Stomach (tissue), 9 donors: ENCODE data around the gene NRN1L. TPM values are rescaled to one million over a fixed set of nuclear protein-coding genes. Genes with fewer than 3 reads are reported as not detected.
A peak's percentile ranks its signal among the peaks of the same experiment; 100 is the strongest.

ENCODE experiments used
- DNase-seq, 2 donors: peaks; one replicate each; pipeline versions ENCODE4 v3.0.0 to v3.0.0-alpha.2; 2013 to 2019
- H3K27ac ChIP-seq, 5 donors: fragments of 200-600 bp in 4 of 5; sonication (generic) in 4 of 5; one replicate each; pipeline ENCODE4 v1.5.1; 2013 to 2019; ENCODE audit warnings: mild to moderate bottlenecking in 1 of 5, moderate library complexity in 1 of 5
- H3K27me3 ChIP-seq, 3 donors: fragments of 200-600 bp; sonication (generic); one replicate each; pipeline ENCODE4 v1.5.1; 2017 to 2019; ENCODE audit warnings: mixed run types in 1 of 3
- H3K36me3 ChIP-seq, 4 donors: fragments of 200-600 bp; sonication (generic); 1 replicate in 3 of 4; 2 replicates in 1 of 4; pipeline ENCODE4 v1.5.1; 2016 to 2019
- H3K4me1 ChIP-seq, 4 donors: fragments of 200-600 bp; sonication (generic); one replicate each; pipeline ENCODE4 v1.5.1; 2016 to 2019
- H3K4me3 ChIP-seq, 4 donors: fragments of 200-600 bp; sonication (generic) in 3 of 4; one replicate each; pipeline ENCODE4 v1.5.1; 2016 to 2019; ENCODE audit warnings: mild to moderate bottlenecking in 1 of 4
- H3K9me3 ChIP-seq, 4 donors: fragments of 200-600 bp; sonication (generic); one replicate each; pipeline ENCODE4 v1.5.1; 2016 to 2019
- EP300 ChIP-seq: sonication (generic); formaldehyde crosslinking; IDR thresholded peaks from one replicate; pipeline ENCODE4 v1.6.1; 2017; ENCODE audit warnings: antibody characterized with exemption
- POLR2A ChIP-seq, 4 donors: fragments of 450-650 bp; IDR thresholded peaks; one replicate each; pipeline ENCODE4 v1.6.1; 2016; ENCODE audit warnings: antibody characterized with exemption in 4 of 4, control low read depth in 2 of 4, mild to moderate bottlenecking in 1 of 4, moderate library complexity in 1 of 4
- POLR2AphosphoS5 ChIP-seq, 3 donors: sonication (generic); formaldehyde crosslinking; IDR thresholded peaks; one replicate each; pipeline ENCODE4 v1.6.1; 2016; ENCODE audit warnings: antibody characterized with exemption in 3 of 3
- WGBS, 5 donors: extraction: QIAGEN DNeasy Blood & Tissue Kit in 3 of 5; methylation state at CpG; one replicate each; pipeline versions ENCODE4 v1.1.5 to v1.1.7; 2013 to 2018; 5-methylcytosine and 5-hydroxymethylcytosine counted together
- intact Hi-C: fragments of 100-400 bp; cut with DNase I; formaldehyde crosslinking; loops from one replicate; pipeline ENCODE4 v1.15.1; 2023; ENCODE audit warnings: low total_unique reads
- polyA plus RNA-seq, 3 donors: library from polyadenylated mRNA; stranded (reverse); fragments of 200-250 nt; gene quantifications; one replicate each; pipeline ENCODE4 v1.2.3, GENCODE V29; 2013
- total RNA-seq, 5 donors: library from RNA; depleted of rRNA; stranded (reverse); fragments of >200 nt; gene quantifications; one replicate each; pipeline versions ENCODE4 v1.1.0 to v1.2.3, GENCODE V29; 2014 to 2016
- TF ChIP-seq, protein P1 (sequence below), 7 experiments: fragments of 450-650 bp in 4 of 7; fragments of 200-600 bp in 3 of 7; sonication (generic) in 3 of 7; IDR thresholded peaks; one replicate each; pipeline ENCODE4 v1.5.1; 2016 to 2019; ENCODE audit warnings: antibody characterized with exemption in 7 of 7, control low read depth in 2 of 7, mild to moderate bottlenecking in 1 of 7
- donor health status: healthy with polysubstance abuse.
- donor health status: Bipolar disorder and iron deficiency.
- donor health status: healthy.

The NRN1L gene
- total and polyA plus RNA-seq, 8 donors, result 2.0 to 2.7 TPM; not detected in 6

DNA sequence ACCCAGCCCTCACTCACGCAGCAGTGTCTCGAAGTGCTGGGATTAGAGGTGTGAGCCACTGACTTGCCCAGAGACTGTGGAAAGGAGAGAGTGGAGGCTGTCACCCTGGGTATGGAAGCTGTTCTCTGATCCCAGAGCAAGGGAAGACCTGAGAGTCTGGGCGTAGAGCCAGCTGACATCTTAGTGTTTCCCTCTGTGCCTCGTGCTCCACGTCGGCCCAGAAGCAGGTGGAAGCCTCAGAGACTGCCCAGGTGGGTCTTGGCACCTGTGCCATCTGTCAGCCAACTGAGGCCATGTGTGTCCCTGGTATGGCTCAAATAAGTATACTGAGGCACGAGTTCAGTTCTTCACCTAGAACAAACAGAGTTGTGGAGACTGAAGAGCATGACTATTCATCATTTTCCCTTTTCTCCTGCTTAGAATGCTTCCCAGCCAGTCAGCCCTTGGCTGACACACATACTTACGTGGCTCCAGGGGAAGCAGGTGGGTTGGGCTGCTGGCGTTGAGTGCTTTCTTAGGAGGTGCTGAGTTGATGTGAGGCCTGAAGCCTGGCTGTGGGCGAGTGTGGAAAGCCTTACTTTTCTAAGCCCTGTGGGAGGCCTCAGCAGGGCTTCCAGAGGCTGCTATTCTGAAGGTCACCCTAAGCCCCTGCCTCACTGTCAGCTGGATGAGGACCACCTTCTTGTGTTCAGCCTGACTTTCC lies 38.9 kb downstream of the NRN1L start:
- H3K4me3 ChIP-seq, result no peak overlapping the region
- peaks cover 25 to 68% (median 50%) of the 10 kb centered on the region in 4 donors for H3K36me3 ChIP-seq
- TF ChIP-seq EP300, result no peak
- H3K9me3 ChIP-seq, result no peaks in the 10 kb centered on the region
- WGBS, 5 donors, result 59 to 83% (median 73%) methylated on average over 9 to 10 of the region's 10 CpGs
- no peaks in the 10 kb centered on the region for H3K27me3 ChIP-seq
- H3K4me1 ChIP-seq, result peaks cover 12 to 45% (median 18%) of the 10 kb centered on the region in 4 donors
- no peak for DNase-seq
- intact Hi-C loops, result no loop called here
- H3K27ac ChIP-seq, result no peak overlapping the region

- H3K36me3 ChIP-seq, result peaks cover 20 to 69% (median 52%) of the 10 kb centered on the region in 4 donors
- no peak overlapping the region for H3K27ac ChIP-seq
- no peak for DNase-seq
- H3K9me3 ChIP-seq, result no peaks in the 10 kb centered on the region
- no peak overlapping the region for H3K4me3 ChIP-seq
- H3K4me1 ChIP-seq, result peaks cover 12 to 46% (median 18%) of the 10 kb centered on the region in 4 donors
- intact Hi-C loops, result no loop called here
- WGBS, 5 donors, result 80 to 95% (median 94%) methylated on average over 10 of the region's 10 CpGs
- no peaks in the 10 kb centered on the region for H3K27me3 ChIP-seq
- TF ChIP-seq EP300 (no peak), POLR2A (IDR thresholded peaks at IDR 0.05) (no peak), POLR2AphosphoS5 (IDR thresholded peaks at IDR 0.05) (no peak)
- TF ChIP-seq, protein P1, sequence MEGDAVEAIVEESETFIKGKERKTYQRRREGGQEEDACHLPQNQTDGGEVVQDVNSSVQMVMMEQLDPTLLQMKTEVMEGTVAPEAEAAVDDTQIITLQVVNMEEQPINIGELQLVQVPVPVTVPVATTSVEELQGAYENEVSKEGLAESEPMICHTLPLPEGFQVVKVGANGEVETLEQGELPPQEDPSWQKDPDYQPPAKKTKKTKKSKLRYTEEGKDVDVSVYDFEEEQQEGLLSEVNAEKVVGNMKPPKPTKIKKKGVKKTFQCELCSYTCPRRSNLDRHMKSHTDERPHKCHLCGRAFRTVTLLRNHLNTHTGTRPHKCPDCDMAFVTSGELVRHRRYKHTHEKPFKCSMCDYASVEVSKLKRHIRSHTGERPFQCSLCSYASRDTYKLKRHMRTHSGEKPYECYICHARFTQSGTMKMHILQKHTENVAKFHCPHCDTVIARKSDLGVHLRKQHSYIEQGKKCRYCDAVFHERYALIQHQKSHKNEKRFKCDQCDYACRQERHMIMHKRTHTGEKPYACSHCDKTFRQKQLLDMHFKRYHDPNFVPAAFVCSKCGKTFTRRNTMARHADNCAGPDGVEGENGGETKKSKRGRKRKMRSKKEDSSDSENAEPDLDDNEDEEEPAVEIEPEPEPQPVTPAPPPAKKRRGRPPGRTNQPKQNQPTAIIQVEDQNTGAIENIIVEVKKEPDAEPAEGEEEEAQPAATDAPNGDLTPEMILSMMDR (IDR thresholded peaks at IDR 0.05), result no peak
These were observed 39.6 kb downstream of the NRN1L start for GRCh38 chr16:67924140-67924906.

- peaks cover 12 to 46% (median 18%) of the 10 kb centered on the region in 4 donors for H3K4me1 ChIP-seq
- peak in 1 of 2 donors; percentile 63 for DNase-seq
- H3K36me3 ChIP-seq, result peaks cover 22 to 77% (median 64%) of the 10 kb centered on the region in 4 donors
- no peaks in the 10 kb centered on the region for H3K27me3 ChIP-seq
- H3K4me3 ChIP-seq, result no peak overlapping the region
- TF ChIP-seq POLR2AphosphoS5 (IDR thresholded peaks at IDR 0.05), result peak in 1 of 3 donors; percentile 36
- TF ChIP-seq, protein P1 (IDR thresholded peaks at IDR 0.05), result no peak
- peak overlapping the region in 4 of 5 donors; percentile 49 to 59 (median 55) for H3K27ac ChIP-seq
- intact Hi-C loops, result loop anchor here (5.0 kb wide), 1 partner anchor 44 kb away; the partner anchor contains the start of gene NRN1L
- WGBS, 5 donors, result 39 to 57% (median 48%) methylated on average over 12 to 13 of the region's 13 CpGs
- H3K9me3 ChIP-seq, result no peaks in the 10 kb centered on the region
These were observed 41.6 kb downstream of the NRN1L start for GRCh38 chr16:67926181-67926750.

GRCh38 chr16:67927131-67927941 lies 42.7 kb downstream of the NRN1L start:
- Histone ChIP-seq H3K36me3 (peaks cover 19 to 81% (median 72%) of the 10 kb centered on the region in 4 donors), H3K4me1 (peaks cover 12 to 38% (median 18%) of the 10 kb centered on the region in 4 donors), H3K27ac (peak overlapping the region in 2 of 5 donors; percentile 49 to 52), H3K9me3 (no peaks in the 10 kb centered on the region), H3K4me3 (no peak overlapping the region), H3K27me3 (no peaks in the 10 kb centered on the region)
- TF ChIP-seq EP300 (no peak), POLR2A (IDR thresholded peaks at IDR 0.05) (no peak), POLR2AphosphoS5 (IDR thresholded peaks at IDR 0.05) (no peak)
- TF ChIP-seq, protein P1 (IDR thresholded peaks at IDR 0.05), result no peak
- intact Hi-C loops, result loop anchor here (5.0 kb wide), 1 partner anchor 45 kb away; the partner anchor contains the start of gene NRN1L
- DNase-seq, result no peak
- WGBS, 5 donors, result 85 to 100% (median 90%) methylated on average over 1 to 22 of the region's 22 CpGs
